Suprapubic skin (tissue), 4 donors: ENCODE measurements around the gene RSRC1.

Source experiments
- EP300 ChIP-seq: sonication (generic); formaldehyde crosslinking; IDR thresholded peaks from one replicate; pipeline ENCODE4 v1.6.1; 2017; ENCODE audit warnings: antibody characterized with exemption
- POLR2A ChIP-seq, 2 donors: fragments of 450-650 bp; IDR thresholded peaks; one replicate each; pipeline ENCODE4 v1.6.1; 2017; ENCODE audit warnings: antibody characterized with exemption in 2 of 2, mild to moderate bottlenecking in 2 of 2, moderate library complexity in 2 of 2
- POLR2AphosphoS5 ChIP-seq, 3 donors: sonication (generic); formaldehyde crosslinking; IDR thresholded peaks; one replicate each; pipeline ENCODE4 v1.6.1; 2017; ENCODE audit warnings: antibody characterized with exemption in 3 of 3
- TF ChIP-seq, protein P1 (sequence below), 2 donors: fragments of 200-600 bp in 1 of 2; fragments of 450-650 bp in 1 of 2; sonication (generic) in 1 of 2; IDR thresholded peaks; one replicate each; pipeline ENCODE4 v1.5.1; 2016 to 2019; ENCODE audit warnings: antibody characterized with exemption in 2 of 2, mild to moderate bottlenecking in 1 of 2, moderate library complexity in 1 of 2

- TF ChIP-seq, protein P1, sequence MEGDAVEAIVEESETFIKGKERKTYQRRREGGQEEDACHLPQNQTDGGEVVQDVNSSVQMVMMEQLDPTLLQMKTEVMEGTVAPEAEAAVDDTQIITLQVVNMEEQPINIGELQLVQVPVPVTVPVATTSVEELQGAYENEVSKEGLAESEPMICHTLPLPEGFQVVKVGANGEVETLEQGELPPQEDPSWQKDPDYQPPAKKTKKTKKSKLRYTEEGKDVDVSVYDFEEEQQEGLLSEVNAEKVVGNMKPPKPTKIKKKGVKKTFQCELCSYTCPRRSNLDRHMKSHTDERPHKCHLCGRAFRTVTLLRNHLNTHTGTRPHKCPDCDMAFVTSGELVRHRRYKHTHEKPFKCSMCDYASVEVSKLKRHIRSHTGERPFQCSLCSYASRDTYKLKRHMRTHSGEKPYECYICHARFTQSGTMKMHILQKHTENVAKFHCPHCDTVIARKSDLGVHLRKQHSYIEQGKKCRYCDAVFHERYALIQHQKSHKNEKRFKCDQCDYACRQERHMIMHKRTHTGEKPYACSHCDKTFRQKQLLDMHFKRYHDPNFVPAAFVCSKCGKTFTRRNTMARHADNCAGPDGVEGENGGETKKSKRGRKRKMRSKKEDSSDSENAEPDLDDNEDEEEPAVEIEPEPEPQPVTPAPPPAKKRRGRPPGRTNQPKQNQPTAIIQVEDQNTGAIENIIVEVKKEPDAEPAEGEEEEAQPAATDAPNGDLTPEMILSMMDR (IDR thresholded peaks at IDR 0.05), result no peak
- TF ChIP-seq EP300, result no peak
- TF ChIP-seq POLR2A (IDR thresholded peaks at IDR 0.05), result no peak
- no peak for TF ChIP-seq POLR2AphosphoS5 (IDR thresholded peaks at IDR 0.05)
Observed at GRCh38 chr3:158314426-158315357, 204.8 kb downstream of the RSRC1 start.
